Measurements from ENCODE around the gene PTPN1.

PTPN1 gene

GRCh38 chr20:50580016-50580747, 70.0 kb downstream of the PTPN1 start:
- peak in 1 of 2 experiments; percentile 19 for DNase-seq

- DNase-seq: no peak
Measured at GRCh38 chr20:50580842-50581544, 70.8 kb downstream of the PTPN1 start.

GRCh38 chr20:50582092-50582491, 71.9 kb downstream of the PTPN1 start:
- no peak for DNase-seq

- DNase-seq: no peak
Measured at GRCh38 chr20:50582591-50583234, 72.5 kb downstream of the PTPN1 start.

- DNase-seq: no peak
Measured at GRCh38 chr20:50583442-50584150, 73.4 kb downstream of the PTPN1 start.

GRCh38 chr20:50584687-50585086, 74.5 kb downstream of the PTPN1 start:
- DNase-seq: no peak

GRCh38 chr20:50585214-50585613, 75.0 kb downstream of the PTPN1 start:
- DNase-seq: no peak

GRCh38 chr20:50585678-50586077, 75.5 kb downstream of the PTPN1 start:
- DNase-seq: no peak

GRCh38 chr20:50586531-50587232, 76.5 kb downstream of the PTPN1 start:
- no peak for DNase-seq

- DNase-seq: no peak
Measured at GRCh38 chr20:50587291-50587961, 77.2 kb downstream of the PTPN1 start.

- peak; percentile 56 to 57 for DNase-seq
Measured at GRCh38 chr20:50588034-50588736, 78.0 kb downstream of the PTPN1 start.

GRCh38 chr20:50589548-50590347, 79.6 kb downstream of the PTPN1 start:
- no peak for DNase-seq

GRCh38 chr20:50590348-50590664, 80.1 kb downstream of the PTPN1 start:
- no peak for DNase-seq

GRCh38 chr20:50591233-50591852, 81.2 kb downstream of the PTPN1 start:
- no peak for DNase-seq

GRCh38 chr20:50592282-50593004, 82.3 kb downstream of the PTPN1 start:
- DNase-seq: no peak

- DNase-seq: no peak
Measured at GRCh38 chr20:50593005-50593335, 82.8 kb downstream of the PTPN1 start.

- no peak for DNase-seq
Measured at GRCh38 chr20:50594231-50594590, 84.0 kb downstream of the PTPN1 start.

GRCh38 chr20:50594591-50595432, 84.6 kb downstream of the PTPN1 start:
- no peak for DNase-seq

GRCh38 chr20:50595433-50595895, 85.3 kb downstream of the PTPN1 start:
- no peak for DNase-seq

All from Kasumi-1 (cell line).